ENCODE measurements around the gene UNC5B. TPM values are rescaled to one million over a fixed set of nuclear protein-coding genes. Genes with fewer than 3 reads are reported as not detected.

UNC5B gene
- total RNA-seq, 1 donor from 2014 or later: not detected

GRCh38 chr10:71325267-71325666 lies 112.9 kb downstream of the UNC5B start:
- POLR2A ChIA-PET: no interaction called here
- H3K27me3 Mint-ChIP-seq: no peaks in the 10 kb centered on the region
- H3K4me1 Mint-ChIP-seq: no peaks in the 10 kb centered on the region
- CTCF ChIA-PET: interaction anchor here (1.3 kb wide), 1 partner anchor 284 kb away, joined by 3 read pairs; no protein-coding TSS in a partner anchor
- no peak overlapping the region for H3K27ac Mint-ChIP-seq
- H3K36me3 Mint-ChIP-seq (ENCODE audit: low read depth): peaks cover 31% of the 10 kb centered on the region
- ATAC-seq (ENCODE audit: low read depth) (no peak), DNase-seq (no peak)
- no peak overlapping the region for H3K4me3 Mint-ChIP-seq
- no peaks in the 10 kb centered on the region for H3K9me3 Mint-ChIP-seq
- no peak for TF ChIP-seq CTCF (IDR thresholded peaks at IDR 0.05)
- intact Hi-C loops (cut with micrococcal nuclease): no loop called here

- Mint-ChIP-seq H3K36me3 (ENCODE audit: low read depth) (peaks cover 31% of the 10 kb centered on the region), H3K27me3 (no peaks in the 10 kb centered on the region), H3K27ac (no peak overlapping the region), H3K4me3 (no peak overlapping the region), H3K4me1 (no peaks in the 10 kb centered on the region), H3K9me3 (no peaks in the 10 kb centered on the region)
- CTCF ChIA-PET: interaction anchor here (1.3 kb wide), 1 partner anchor 282 kb away, joined by 3 read pairs; no protein-coding TSS in a partner anchor
- POLR2A ChIA-PET: no interaction called here
- no peak for TF ChIP-seq CTCF (IDR thresholded peaks at IDR 0.05)
- intact Hi-C loops (cut with micrococcal nuclease): no loop called here
- no peak for DNase-seq
- no peak for ATAC-seq (ENCODE audit: low read depth)
Observed at GRCh38 chr10:71326464-71326881, 114.1 kb downstream of the UNC5B start.

GRCh38 chr10:71330789-71331404 lies 118.5 kb downstream of the UNC5B start:
- H3K4me3 Mint-ChIP-seq: no peak overlapping the region
- H3K27ac Mint-ChIP-seq: no peak overlapping the region
- CTCF ChIA-PET: interaction anchor here (3.0 kb wide), 1 partner anchor 12 kb away, joined by 7 read pairs; the partner anchor contains the start of gene SLC29A3
- H3K36me3 Mint-ChIP-seq (ENCODE audit: low read depth): peaks cover 9% of the 10 kb centered on the region
- POLR2A ChIA-PET: no interaction called here
- H3K27me3 Mint-ChIP-seq: no peaks in the 10 kb centered on the region
- DNase-seq: no peak
- peaks cover 19% of the 10 kb centered on the region for H3K4me1 Mint-ChIP-seq
- H3K9me3 Mint-ChIP-seq: no peaks in the 10 kb centered on the region
- intact Hi-C loops (cut with micrococcal nuclease): no loop called here
- TF ChIP-seq CTCF (IDR thresholded peaks at IDR 0.05): no peak
- no peak for ATAC-seq (ENCODE audit: low read depth)

- Mint-ChIP-seq H3K36me3 (ENCODE audit: low read depth) (peaks cover 11% of the 10 kb centered on the region), H3K4me3 (no peak overlapping the region), H3K27ac (no peak overlapping the region), H3K27me3 (no peaks in the 10 kb centered on the region), H3K9me3 (no peaks in the 10 kb centered on the region), H3K4me1 (peaks cover 19% of the 10 kb centered on the region)
- ChIA-PET POLR2A (no interaction called here), CTCF (interaction anchor here (3.0 kb wide), 1 partner anchor 13 kb away, joined by 7 read pairs; the partner anchor contains the start of gene SLC29A3)
- ATAC-seq (ENCODE audit: low read depth) (no peak), DNase-seq (no peak)
- no peak for TF ChIP-seq CTCF (IDR thresholded peaks at IDR 0.05)
- intact Hi-C loops (cut with micrococcal nuclease): no loop called here
Observed at GRCh38 chr10:71331736-71332135, 119.4 kb downstream of the UNC5B start.

- ChIA-PET CTCF (interaction anchor here (3.0 kb wide), 1 partner anchor 13 kb away, joined by 7 read pairs; the partner anchor contains the start of gene SLC29A3), POLR2A (no interaction called here)
- Mint-ChIP-seq H3K27me3 (no peaks in the 10 kb centered on the region), H3K27ac (peak overlapping the region; percentile 50), H3K4me3 (no peak overlapping the region), H3K36me3 (ENCODE audit: low read depth) (peaks cover 6% of the 10 kb centered on the region), H3K9me3 (no peaks in the 10 kb centered on the region), H3K4me1 (peaks cover 19% of the 10 kb centered on the region)
- no peak for DNase-seq
- ATAC-seq (ENCODE audit: low read depth): no peak
- intact Hi-C loops (cut with micrococcal nuclease): no loop called here
- no peak for TF ChIP-seq CTCF (IDR thresholded peaks at IDR 0.05)
Observed at GRCh38 chr10:71332466-71332865, 120.1 kb downstream of the UNC5B start.

All from activated B cell treated with CpG ODN at 0.5 μM for 24 hours (primary cell).